Endothelial cell of umbilical vein (primary cell): Measurements from ENCODE around the gene GLB1L2. TPM values are rescaled to one million over a fixed set of nuclear protein-coding genes. Genes with fewer than 3 reads are reported as not detected.

Source experiments
- BruUV-seq: library from RNA; stranded (reverse); fragments of 400-500 nt; replicated peaks from 2 replicates; lab custom pipeline; 2021; lab: Mats Ljungman, UMichigan
- CTCF ChIA-PET: fragments of 300-600, 350-600 bp; sonication (Branson Sonifier 250); formaldehyde crosslinking; loops from one replicate; lab custom pipeline; 2021; ENCODE audit warnings: antibody characterized with exemption, inconsistent platforms; lab: Charles Lee
- POLR2A ChIA-PET: fragments of 300-600, 350-600 bp; sonication (Branson Sonifier 250); formaldehyde crosslinking; loops from one replicate; lab custom pipeline; 2021; ENCODE audit warnings: antibody characterized with exemption, inconsistent platforms; lab: Charles Lee
- DNase-seq: peaks from one replicate; pipeline ENCODE4 v3.0.0-alpha.2; 2011; ENCODE audit warnings: low read depth, low spot score
- FAIRE-seq: peaks from 2 replicates; lab custom pipeline; 2011; peaks lifted over from hg19 to GRCh38; lab: Jason Lieb, UNC
- H2AFZ ChIP-seq: 2 replicates; pipeline ENCODE4 v1.6.0; 2012; ENCODE audit warnings: low read depth, low read length, control low read depth, inconsistent platforms
- H3K27ac ChIP-seq: 2 replicates; pipeline ENCODE4 v1.5.1; 2011; ENCODE audit warnings: low read depth, mild to moderate bottlenecking, control low read depth, low read length, moderate library complexity; ENCODE audit not compliant: insufficient read depth
- H3K27me3 ChIP-seq, 2 experiments: 2 replicates each; pipeline versions ENCODE4 v1.6.0 to v1.6.1; 2011; ENCODE audit warnings: low read length in 2 of 2, mixed read lengths in 1 of 2; ENCODE audit not compliant: control insufficient read depth in 2 of 2, insufficient read depth in 2 of 2
- H3K36me3 ChIP-seq, 2 experiments: 2 replicates in 1 of 2; 3 replicates in 1 of 2; pipeline ENCODE4 v1.5.1; 2011; ENCODE audit warnings: low read length in 2 of 2, mild to moderate bottlenecking in 1 of 2, moderate library complexity in 1 of 2; ENCODE audit not compliant: control insufficient read depth in 2 of 2, insufficient read depth in 2 of 2; ENCODE audit errors: extremely low read depth in 1 of 2
- H3K4me1 ChIP-seq: 3 replicates; pipeline ENCODE4 v1.5.1; 2011; ENCODE audit warnings: mild to moderate bottlenecking, low read length; ENCODE audit not compliant: control insufficient read depth, insufficient read depth; ENCODE audit errors: extremely low read depth
- H3K4me2 ChIP-seq: 2 replicates; pipeline ENCODE4 v1.6.1; 2011; ENCODE audit warnings: low read length, control low read depth, mixed read lengths; ENCODE audit not compliant: insufficient read depth
- H3K4me3 ChIP-seq, 3 experiments: fragments of 200-600 bp in 1 of 3; sonication (generic), shearing (Covaris generic) in 1 of 3; replicated peaks in 1 of 3; 2 replicates each; pipeline ENCODE4 v1.5.1; 2011 to 2016; ENCODE audit warnings: control low read depth in 3 of 3, low read length in 3 of 3, mild to moderate bottlenecking in 2 of 3, inconsistent platforms in 1 of 3, low read depth in 1 of 3, moderate library complexity in 1 of 3; ENCODE audit not compliant: insufficient read depth in 1 of 3
- H3K79me2 ChIP-seq: 2 replicates; pipeline ENCODE4 v1.6.0; 2012; ENCODE audit warnings: low read length, inconsistent platforms; ENCODE audit not compliant: control insufficient read depth, insufficient read depth
- H3K9ac ChIP-seq: replicated peaks from 2 replicates; pipeline ENCODE3; 2011; ENCODE audit warnings: low read length, control low read depth; ENCODE audit not compliant: insufficient read depth; ENCODE audit errors: extremely low read depth
- H3K9me1 ChIP-seq: replicated peaks from 3 replicates; pipeline ENCODE4 v1.6.0; 2011; ENCODE audit warnings: mild to moderate bottlenecking, low read length; ENCODE audit not compliant: control insufficient read depth, insufficient read depth; ENCODE audit errors: extremely low read depth
- H3K9me3 ChIP-seq: replicated peaks from 2 replicates; pipeline ENCODE4 v1.5.1; 2012; ENCODE audit warnings: low read length, inconsistent platforms; ENCODE audit not compliant: control insufficient read depth, insufficient read depth
- H4K20me1 ChIP-seq: replicated peaks from 2 replicates; pipeline ENCODE3; 2011; ENCODE audit warnings: mild to moderate bottlenecking, low read length; ENCODE audit not compliant: control insufficient read depth, insufficient read depth; ENCODE audit errors: extremely low read depth
- EZH2 ChIP-seq: IDR thresholded peaks from 2 replicates; pipeline ENCODE4 v1.6.1; 2012; ENCODE audit warnings: borderline replicate concordance, low read depth, mild to moderate bottlenecking, moderate library complexity, low read length, inconsistent platforms; ENCODE audit not compliant: severe bottlenecking
- FOS ChIP-seq: IDR thresholded peaks from 2 replicates; pipeline ENCODE4 v1.6.1; 2011; ENCODE audit warnings: mild to moderate bottlenecking, low read length, moderate library complexity, borderline replicate concordance; ENCODE audit not compliant: insufficient read depth
- GATA2 ChIP-seq: IDR thresholded peaks from 2 replicates; pipeline ENCODE4 v1.7.0; 2011; ENCODE audit warnings: low read depth, mild to moderate bottlenecking, moderate library complexity, mixed read lengths, low read length; ENCODE audit not compliant: insufficient read length, insufficient read depth
- JUN ChIP-seq: IDR thresholded peaks from 2 replicates; pipeline ENCODE4 v1.6.1; 2011; ENCODE audit warnings: borderline replicate concordance, low read depth; ENCODE audit not compliant: insufficient read length, insufficient read depth
- MYC ChIP-seq: IDR thresholded peaks from one replicate; pipeline ENCODE4 v1.6.1; 2011; ENCODE audit warnings: mild to moderate bottlenecking, low read depth, low read length
- POLR2A ChIP-seq: IDR thresholded peaks from 2 replicates; pipeline ENCODE4 v1.6.1; 2012; ENCODE audit warnings: low read depth, mild to moderate bottlenecking, control low read depth, low read length
- POLR2AphosphoS5 ChIP-seq: IDR thresholded peaks from 2 replicates; pipeline ENCODE4 v1.6.1; 2012; ENCODE audit warnings: low read depth, mild to moderate bottlenecking, control low read depth, low read length, moderate library complexity; ENCODE audit not compliant: insufficient read depth
- dilution Hi-C: fragments of 300-500 bp; cut with MboI; formaldehyde crosslinking; loops from one replicate; pipeline ENCODE4 v1.15.0; 2019; ENCODE audit warnings: low sequenced_read_pairs; ENCODE audit not compliant: extremely low pct_ligation_motif_present
- intact Hi-C: fragments of 100-400 bp; cut with micrococcal nuclease; formaldehyde crosslinking; loops from one replicate; pipeline ENCODE4 v1.10.0; 2022
- polyA plus RNA-seq, 4 experiments: library from polyadenylated mRNA; depleted of rRNA in 3 of 4; stranded (reverse) in 3 of 4; unstranded in 1 of 4; fragments of >200 nt; gene quantifications; 2 replicates each; pipeline versions ENCODE4 v1.2.1 to v1.2.3, GENCODE V29; 2011 to 2012; ENCODE audit warnings: missing spikeins in 1 of 4
- total RNA-seq: library from RNA; stranded (reverse); gene quantifications from 2 replicates; pipeline ENCODE4 v1.2.3, GENCODE V29; 2021
- TF ChIP-seq, protein P1 (sequence below): IDR thresholded peaks from 2 replicates; pipeline ENCODE4 v1.6.1; 2011; ENCODE audit not compliant: insufficient read depth, insufficient read length
- TF ChIP-seq, protein P2 (sequence below), 2 donors: IDR thresholded peaks; 1 replicate in 1 of 2; 2 replicates in 1 of 2; pipeline ENCODE4 v1.5.1; 2011; ENCODE audit warnings: low read length in 2 of 2, mild to moderate bottlenecking in 2 of 2, moderate library complexity in 2 of 2, control low read depth in 1 of 2, inconsistent platforms in 1 of 2, low read depth in 1 of 2; ENCODE audit not compliant: insufficient read depth in 1 of 2; ENCODE audit errors: extremely low read depth in 1 of 2

Gene GLB1L2
- total and polyA plus RNA-seq, 2 donors (not counting 3 experiments of a cell fraction or from before 2014, with no cell fraction given), result 0.55 to 0.59 TPM

GRCh38 chr11:134382830-134383229 lies 51.0 kb downstream of the GLB1L2 start:
- TF ChIP-seq EZH2 (no peak), GATA2 (no peak), MYC (no peak), POLR2A (no peak), JUN (no peak), FOS (no peak), POLR2AphosphoS5 (no peak)
- TF ChIP-seq, protein P1, sequence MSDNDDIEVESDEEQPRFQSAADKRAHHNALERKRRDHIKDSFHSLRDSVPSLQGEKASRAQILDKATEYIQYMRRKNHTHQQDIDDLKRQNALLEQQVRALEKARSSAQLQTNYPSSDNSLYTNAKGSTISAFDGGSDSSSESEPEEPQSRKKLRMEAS, result no peak
- TF ChIP-seq, protein P2, sequence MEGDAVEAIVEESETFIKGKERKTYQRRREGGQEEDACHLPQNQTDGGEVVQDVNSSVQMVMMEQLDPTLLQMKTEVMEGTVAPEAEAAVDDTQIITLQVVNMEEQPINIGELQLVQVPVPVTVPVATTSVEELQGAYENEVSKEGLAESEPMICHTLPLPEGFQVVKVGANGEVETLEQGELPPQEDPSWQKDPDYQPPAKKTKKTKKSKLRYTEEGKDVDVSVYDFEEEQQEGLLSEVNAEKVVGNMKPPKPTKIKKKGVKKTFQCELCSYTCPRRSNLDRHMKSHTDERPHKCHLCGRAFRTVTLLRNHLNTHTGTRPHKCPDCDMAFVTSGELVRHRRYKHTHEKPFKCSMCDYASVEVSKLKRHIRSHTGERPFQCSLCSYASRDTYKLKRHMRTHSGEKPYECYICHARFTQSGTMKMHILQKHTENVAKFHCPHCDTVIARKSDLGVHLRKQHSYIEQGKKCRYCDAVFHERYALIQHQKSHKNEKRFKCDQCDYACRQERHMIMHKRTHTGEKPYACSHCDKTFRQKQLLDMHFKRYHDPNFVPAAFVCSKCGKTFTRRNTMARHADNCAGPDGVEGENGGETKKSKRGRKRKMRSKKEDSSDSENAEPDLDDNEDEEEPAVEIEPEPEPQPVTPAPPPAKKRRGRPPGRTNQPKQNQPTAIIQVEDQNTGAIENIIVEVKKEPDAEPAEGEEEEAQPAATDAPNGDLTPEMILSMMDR (IDR thresholded peaks at IDR 0.05; ENCODE audit: extremely low read depth in 1 of 2, insufficient read depth in 1 of 2, low read depth in 1 of 2, low read length in 2 of 2), result no peak
- Histone ChIP-seq H3K27ac (no peak overlapping the region), H3K79me2 (no peaks in the 10 kb centered on the region), H3K27me3 (no peaks in the 10 kb centered on the region), H3K4me2 (no peak overlapping the region), H2AFZ (no peak overlapping the region), H3K4me3 (no peak overlapping the region), H3K9me1 (no peaks in the 10 kb centered on the region), H4K20me1 (no peaks in the 10 kb centered on the region), H3K9me3 (no peaks in the 10 kb centered on the region), H3K36me3 (no peaks in the 10 kb centered on the region), H3K4me1 (no peaks in the 10 kb centered on the region), H3K9ac (no peak overlapping the region)
- BruUV-seq, result no TSS peak
- FAIRE-seq (no peak), DNase-seq (no peak)
- dilution Hi-C loops (no loop called here), intact Hi-C loops (no loop called here)
- POLR2A ChIA-PET, result no interaction called here
- CTCF ChIA-PET, result no interaction called here
